ENCODE results near the gene GATAD2A.
"Not testable (repeated sequence)": the region's sequence is repeated elsewhere in the genome, so short reads cannot be mapped to it uniquely, and the experiment has no call there.

The GATAD2A gene

DNA sequence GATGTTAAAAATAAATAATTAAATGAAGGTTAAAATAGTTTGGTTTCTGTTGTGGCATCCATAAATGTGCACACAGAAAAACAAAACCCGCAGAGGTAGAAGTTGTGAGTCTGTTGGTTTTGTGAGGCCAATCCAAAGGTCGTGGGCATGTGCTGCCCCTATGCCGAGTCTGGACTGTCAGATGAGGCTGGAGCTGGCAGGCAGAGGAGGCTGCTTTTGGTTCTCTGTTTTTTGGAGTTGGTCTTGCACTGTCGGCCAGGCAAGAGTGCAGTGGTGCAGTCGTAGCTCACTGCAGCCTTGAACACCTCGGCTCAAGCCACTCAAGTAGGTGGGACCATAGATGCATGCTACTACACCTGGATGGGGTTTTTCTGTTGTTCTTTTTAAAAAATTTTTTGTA is 66.2 kb downstream of the GATAD2A start:
- Histone ChIP-seq H3K9me3 (ENCODE audit: control insufficient read depth, low read length) (peaks cover 4% of the 10 kb centered on the region), H3K9ac (ENCODE audit: low read length) (no peak overlapping the region), H3K36me3 (ENCODE audit: control insufficient read depth, insufficient read depth, low read length) (peaks cover 4% of the 10 kb centered on the region), H3K27me3 (ENCODE audit: control insufficient read depth, insufficient read depth, low read length) (no peaks in the 10 kb centered on the region), H3K4me1 (ENCODE audit: control insufficient read depth, insufficient read depth, low read length) (peaks cover 18% of the 10 kb centered on the region), H3K4me3 (ENCODE audit: low read length) (no peak overlapping the region)

DNA sequence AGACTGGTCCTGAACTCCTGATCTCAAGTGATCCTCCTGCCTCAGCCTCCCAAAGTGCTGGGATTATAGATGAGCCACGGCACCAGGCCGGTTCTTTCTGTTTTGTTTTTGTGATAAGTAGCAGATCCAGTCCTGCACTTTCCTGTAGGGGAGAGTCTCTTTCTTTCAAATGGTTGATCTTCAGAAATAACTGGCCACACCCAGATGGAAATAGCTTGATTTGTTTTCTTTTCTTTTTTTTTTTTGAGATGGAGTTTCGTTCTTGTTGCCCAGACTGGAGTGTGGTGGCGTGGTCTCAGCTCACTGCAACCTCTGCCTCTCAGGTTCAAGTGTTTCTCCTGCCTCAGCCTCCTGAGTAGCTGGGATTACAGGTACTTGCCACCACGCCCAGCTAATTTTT is 66.6 kb downstream of the GATAD2A start:
- not testable (repeated sequence) for H3K4me3 ChIP-seq (ENCODE audit: low read length); H3K9ac ChIP-seq (ENCODE audit: low read length); H3K9me3 ChIP-seq (ENCODE audit: control insufficient read depth, low read length); H3K36me3 ChIP-seq (ENCODE audit: control insufficient read depth, insufficient read depth, low read length); H3K27me3 ChIP-seq (ENCODE audit: control insufficient read depth, insufficient read depth, low read length)
- peaks cover 21% of the 10 kb centered on the region for H3K4me1 ChIP-seq (ENCODE audit: control insufficient read depth, insufficient read depth, low read length)

DNA sequence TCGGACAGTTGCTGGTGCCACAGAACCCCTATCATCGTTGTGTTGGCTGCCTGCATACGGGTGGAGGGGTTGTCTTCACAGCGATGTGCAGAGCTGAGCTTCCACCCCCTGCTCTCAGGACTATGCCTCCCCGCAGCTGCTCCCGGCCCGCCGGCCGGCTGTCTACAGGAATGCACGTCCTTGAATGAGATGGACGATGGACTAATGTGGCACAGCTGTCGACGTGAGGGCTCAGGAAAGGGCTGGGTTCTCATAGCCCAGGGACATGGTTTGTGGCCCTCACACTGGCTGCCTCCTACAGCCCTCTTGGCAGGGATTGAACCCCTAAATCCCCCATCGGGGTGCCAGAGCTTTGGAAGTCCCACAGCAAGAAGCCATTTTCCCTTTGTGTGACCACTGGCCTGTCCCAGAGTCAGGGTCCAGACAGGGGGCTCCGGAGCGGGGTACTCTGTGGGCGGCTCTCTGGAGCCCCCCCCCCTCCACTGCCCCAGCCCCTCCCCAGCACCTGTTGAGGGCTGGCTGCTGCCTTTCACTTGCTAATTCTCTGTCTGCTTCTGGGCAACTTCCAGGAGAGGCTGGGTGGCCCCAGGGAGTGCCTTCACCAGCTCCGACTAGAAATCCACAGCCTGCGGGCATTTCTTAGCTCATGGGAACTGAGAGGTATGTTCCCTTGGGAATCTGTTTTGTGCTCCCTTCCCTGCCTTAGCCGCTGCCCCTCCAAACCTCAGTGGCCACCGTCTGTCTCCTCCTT is 69.7 kb downstream of the GATAD2A start:
- peaks cover 35% of the 10 kb centered on the region for H3K4me1 ChIP-seq (ENCODE audit: control insufficient read depth, insufficient read depth, low read length)
- no peaks in the 10 kb centered on the region for H3K9me3 ChIP-seq (ENCODE audit: control insufficient read depth, low read length)
- H3K36me3 ChIP-seq (ENCODE audit: control insufficient read depth, insufficient read depth, low read length) = peaks cover 4% of the 10 kb centered on the region
- no peaks in the 10 kb centered on the region for H3K27me3 ChIP-seq (ENCODE audit: control insufficient read depth, insufficient read depth, low read length)
- H3K9ac ChIP-seq (ENCODE audit: low read length) = no peak overlapping the region
- H3K4me3 ChIP-seq (ENCODE audit: low read length) = no peak overlapping the region

DNA sequence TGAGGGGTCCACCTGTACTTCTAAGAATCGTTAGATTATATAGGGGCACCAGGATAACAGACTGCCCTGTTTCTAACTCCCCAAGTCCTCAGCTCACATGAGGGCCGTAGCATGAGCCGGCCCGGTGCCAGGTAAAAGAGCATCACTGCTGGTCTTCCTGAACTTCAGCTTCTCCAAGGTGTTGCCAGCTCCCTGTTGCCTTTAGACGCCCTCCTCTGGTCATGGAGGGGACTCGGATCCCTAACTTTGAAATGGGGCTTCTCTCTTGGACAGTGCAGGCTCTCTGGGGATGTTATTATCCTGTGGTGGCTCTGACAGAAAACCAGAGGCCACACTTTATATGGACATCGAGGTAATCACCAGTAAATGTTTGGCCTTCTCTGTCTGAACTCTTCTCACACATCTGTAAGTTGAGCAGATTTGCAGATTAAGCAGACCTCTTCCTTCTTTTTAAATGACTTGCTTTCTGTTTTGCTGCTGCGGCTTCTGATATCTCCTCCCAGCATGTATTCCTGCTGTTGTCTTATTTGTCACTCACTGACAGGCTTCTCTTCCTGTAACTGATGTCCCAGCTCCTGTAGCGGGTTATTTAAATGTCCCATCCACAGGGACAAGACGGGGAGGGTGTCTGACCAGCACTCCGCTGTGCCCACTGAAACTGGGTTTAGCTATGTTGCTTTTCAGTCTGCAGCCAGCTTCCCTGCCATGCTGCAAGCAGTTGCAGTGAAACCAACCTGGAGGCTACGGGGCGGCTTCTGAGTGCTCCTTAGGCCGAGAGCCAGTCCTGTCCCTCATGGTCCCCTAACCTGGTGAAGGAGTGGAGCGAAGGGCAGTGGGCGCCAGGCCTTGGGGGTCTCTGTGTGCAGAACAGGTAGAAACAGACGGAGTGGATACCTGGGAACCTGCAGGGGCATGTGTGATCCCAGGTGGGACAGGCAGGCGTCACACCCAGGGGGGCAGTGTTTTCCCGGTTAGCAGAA is 70.7 kb downstream of the GATAD2A start:
- no peak overlapping the region for H3K9ac ChIP-seq (ENCODE audit: low read length)
- H3K4me1 ChIP-seq (ENCODE audit: control insufficient read depth, insufficient read depth, low read length) = peaks cover 35% of the 10 kb centered on the region
- H3K4me3 ChIP-seq (ENCODE audit: low read length) = no peak overlapping the region
- H3K27me3 ChIP-seq (ENCODE audit: control insufficient read depth, insufficient read depth, low read length) = no peaks in the 10 kb centered on the region
- H3K36me3 ChIP-seq (ENCODE audit: control insufficient read depth, insufficient read depth, low read length) = peaks cover 4% of the 10 kb centered on the region
- H3K9me3 ChIP-seq (ENCODE audit: control insufficient read depth, low read length) = no peaks in the 10 kb centered on the region

DNA sequence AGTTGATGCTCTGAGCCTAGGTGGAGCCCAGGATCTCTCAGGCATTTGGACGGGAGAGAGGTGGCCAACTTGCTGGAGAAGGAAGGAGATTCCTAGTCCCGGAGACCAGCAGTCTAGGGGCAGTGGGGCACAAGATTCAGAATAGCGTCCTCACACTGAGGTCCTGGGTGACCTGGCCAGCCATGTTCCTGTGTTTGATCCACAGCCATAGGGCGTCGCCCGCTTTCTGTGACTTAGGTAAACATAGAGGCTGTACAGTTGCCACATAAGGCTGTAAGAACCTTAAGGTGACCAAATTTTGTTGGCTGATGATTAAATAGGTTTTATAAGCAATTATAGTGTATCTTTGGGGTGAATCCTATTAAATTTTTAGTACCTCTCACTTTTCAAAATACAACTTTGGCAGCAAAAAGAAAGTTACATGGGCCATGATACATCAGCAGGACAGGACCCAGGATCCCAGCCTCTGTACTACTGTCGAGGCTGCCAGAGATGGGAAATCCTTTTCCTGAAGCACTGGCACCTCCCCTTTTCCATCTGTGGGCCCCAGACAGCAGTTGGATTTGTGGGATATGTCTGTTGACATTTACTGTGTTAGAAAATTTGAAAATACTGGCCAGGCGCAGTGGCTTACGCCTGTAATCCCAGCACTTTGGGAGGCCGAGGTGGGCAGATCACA is 72.4 kb downstream of the GATAD2A start:
- no peak overlapping the region for H3K4me3 ChIP-seq (ENCODE audit: low read length)
- no peaks in the 10 kb centered on the region for H3K27me3 ChIP-seq (ENCODE audit: control insufficient read depth, insufficient read depth, low read length)
- no peaks in the 10 kb centered on the region for H3K9me3 ChIP-seq (ENCODE audit: control insufficient read depth, low read length)
- H3K9ac ChIP-seq (ENCODE audit: low read length) = no peak overlapping the region
- H3K4me1 ChIP-seq (ENCODE audit: control insufficient read depth, insufficient read depth, low read length) = peaks cover 28% of the 10 kb centered on the region
- H3K36me3 ChIP-seq (ENCODE audit: control insufficient read depth, insufficient read depth, low read length) = peaks cover 4% of the 10 kb centered on the region

DNA sequence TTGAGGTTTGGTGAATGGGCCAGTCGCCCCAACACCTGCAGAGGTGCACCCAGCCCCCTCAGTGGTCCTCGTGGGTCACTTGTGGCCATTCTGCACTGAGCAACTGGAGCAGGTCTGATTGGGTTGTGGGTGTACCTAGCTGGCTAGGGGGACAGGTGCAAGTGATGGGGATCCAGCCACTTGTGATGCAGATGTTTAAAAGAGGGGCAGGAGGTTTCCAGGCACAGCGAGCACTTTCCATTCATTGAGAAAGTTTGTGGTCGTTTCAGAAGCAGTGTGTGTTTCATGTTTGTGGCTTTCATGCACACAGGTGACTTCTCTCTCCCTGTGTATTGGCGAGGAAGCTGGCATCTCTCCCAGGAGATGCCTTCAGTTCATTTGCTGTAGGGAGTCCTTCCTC is 75.2 kb downstream of the GATAD2A start:
- no peaks in the 10 kb centered on the region for H3K36me3 ChIP-seq (ENCODE audit: control insufficient read depth, insufficient read depth, low read length)
- peaks cover 25% of the 10 kb centered on the region for H3K4me1 ChIP-seq (ENCODE audit: control insufficient read depth, insufficient read depth, low read length)
- H3K9me3 ChIP-seq (ENCODE audit: control insufficient read depth, low read length) = no peaks in the 10 kb centered on the region
- no peaks in the 10 kb centered on the region for H3K27me3 ChIP-seq (ENCODE audit: control insufficient read depth, insufficient read depth, low read length)
- H3K4me3 ChIP-seq (ENCODE audit: low read length) = no peak overlapping the region
- no peak overlapping the region for H3K9ac ChIP-seq (ENCODE audit: low read length)

DNA sequence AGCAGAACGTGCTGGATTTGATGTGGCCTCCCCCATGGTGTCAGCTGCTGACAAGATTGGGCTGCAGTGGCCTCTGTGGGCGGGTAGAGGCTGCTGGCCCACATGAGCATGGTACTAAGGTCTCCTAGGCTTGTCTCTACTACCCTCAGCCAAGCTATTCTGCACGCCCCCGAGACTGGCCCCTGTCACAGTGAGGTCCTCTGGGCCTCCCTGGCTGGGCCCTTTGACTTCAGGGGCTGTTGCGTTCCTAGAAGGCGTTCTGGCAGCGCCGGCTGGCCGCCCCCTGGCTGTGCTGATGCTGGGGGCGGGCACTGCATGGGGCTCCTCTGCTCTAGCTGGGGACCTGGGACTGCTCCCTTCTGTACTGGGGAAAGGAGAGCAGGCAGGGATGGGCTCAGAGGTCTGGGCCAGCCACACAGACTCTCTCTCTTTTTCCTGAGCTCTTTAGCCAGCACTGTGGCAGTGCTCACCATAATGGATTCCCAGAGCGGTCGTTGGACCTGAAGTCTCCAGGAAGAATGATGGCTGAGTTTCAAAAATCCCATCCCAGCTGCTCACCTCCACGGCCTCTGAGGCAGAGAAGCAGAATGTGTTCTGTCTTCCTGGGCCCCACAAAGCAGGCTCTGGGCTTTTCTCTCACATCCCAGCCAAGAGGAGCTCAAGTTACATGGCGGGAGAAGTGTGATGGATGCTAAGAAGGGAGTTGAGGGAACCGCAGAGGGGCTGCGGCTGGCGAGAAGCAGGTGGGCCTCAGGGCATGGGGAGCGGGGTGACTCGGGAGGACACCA is 77.5 kb downstream of the GATAD2A start:
- Histone ChIP-seq H3K4me3 (ENCODE audit: low read length) (no peak overlapping the region), H3K36me3 (ENCODE audit: control insufficient read depth, insufficient read depth, low read length) (no peaks in the 10 kb centered on the region), H3K27me3 (ENCODE audit: control insufficient read depth, insufficient read depth, low read length) (no peaks in the 10 kb centered on the region), H3K9ac (ENCODE audit: low read length) (no peak overlapping the region), H3K9me3 (ENCODE audit: control insufficient read depth, low read length) (no peaks in the 10 kb centered on the region), H3K4me1 (ENCODE audit: control insufficient read depth, insufficient read depth, low read length) (peaks cover 14% of the 10 kb centered on the region)

DNA sequence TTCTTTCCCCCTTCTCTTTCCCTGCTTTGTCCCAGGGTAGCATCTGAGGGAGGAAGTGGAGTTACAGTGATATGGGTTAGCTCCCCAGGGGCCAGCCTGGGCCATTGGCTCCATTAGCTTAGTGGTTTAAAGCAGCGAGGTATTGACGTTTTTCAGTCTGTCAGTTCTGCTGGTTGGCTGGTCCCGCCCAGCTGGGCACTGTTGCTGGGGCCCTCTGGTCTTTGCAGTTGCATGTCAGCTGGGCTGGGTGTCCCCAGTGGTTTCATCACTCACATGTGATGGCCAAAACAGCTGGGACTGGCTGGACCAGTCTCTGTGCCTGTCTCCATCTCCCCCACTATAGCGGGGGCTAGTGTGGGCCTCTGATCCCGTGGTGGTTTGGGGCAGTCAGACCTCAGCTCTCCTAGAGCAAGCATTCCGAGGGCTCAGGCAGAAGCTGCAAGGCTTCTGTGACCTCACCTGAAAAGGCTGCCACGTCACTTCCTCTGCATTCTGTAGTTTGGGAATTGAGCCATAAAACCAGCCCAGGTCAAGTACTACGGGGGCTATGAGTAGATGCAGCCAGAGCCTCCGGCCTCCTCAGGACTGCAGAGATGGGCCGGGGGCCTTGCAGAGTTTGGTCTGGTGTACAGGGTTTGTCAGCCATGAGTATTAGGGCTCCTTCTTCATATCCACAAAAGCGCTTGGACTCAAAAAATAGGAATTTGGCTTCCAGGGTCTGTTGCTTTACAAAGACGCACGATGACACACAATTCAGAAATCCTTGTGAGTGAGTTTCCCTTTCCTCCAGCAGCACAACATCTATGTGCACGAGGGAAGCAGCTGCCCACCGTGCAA is 79.9 kb downstream of the GATAD2A start:
- Histone ChIP-seq H3K4me3 (ENCODE audit: low read length) (no peak overlapping the region), H3K27me3 (ENCODE audit: control insufficient read depth, insufficient read depth, low read length) (no peaks in the 10 kb centered on the region), H3K9ac (ENCODE audit: low read length) (no peak overlapping the region), H3K4me1 (ENCODE audit: control insufficient read depth, insufficient read depth, low read length) (peaks cover 31% of the 10 kb centered on the region), H3K36me3 (ENCODE audit: control insufficient read depth, insufficient read depth, low read length) (no peaks in the 10 kb centered on the region), H3K9me3 (ENCODE audit: control insufficient read depth, low read length) (no peaks in the 10 kb centered on the region)

DNA sequence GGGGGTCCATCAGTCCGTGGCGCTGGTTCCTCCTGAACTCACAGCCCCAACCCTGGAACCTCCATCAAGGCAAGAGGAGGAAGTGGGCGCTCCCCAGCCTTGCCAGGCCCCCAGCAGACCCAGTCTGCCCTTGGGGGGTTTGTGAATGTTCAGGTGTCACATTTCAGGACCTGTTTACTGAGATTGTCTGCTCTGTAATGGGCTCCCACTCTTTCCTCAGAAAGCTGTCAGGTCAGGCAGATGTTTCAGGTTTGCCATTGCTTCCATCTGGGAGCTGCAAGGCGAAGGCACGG is 80.5 kb downstream of the GATAD2A start:
- no peaks in the 10 kb centered on the region for H3K36me3 ChIP-seq (ENCODE audit: control insufficient read depth, insufficient read depth, low read length)
- no peak overlapping the region for H3K9ac ChIP-seq (ENCODE audit: low read length)
- peaks cover 31% of the 10 kb centered on the region for H3K4me1 ChIP-seq (ENCODE audit: control insufficient read depth, insufficient read depth, low read length)
- no peaks in the 10 kb centered on the region for H3K27me3 ChIP-seq (ENCODE audit: control insufficient read depth, insufficient read depth, low read length)
- H3K9me3 ChIP-seq (ENCODE audit: control insufficient read depth, low read length) = no peaks in the 10 kb centered on the region
- no peak overlapping the region for H3K4me3 ChIP-seq (ENCODE audit: low read length)

DNA sequence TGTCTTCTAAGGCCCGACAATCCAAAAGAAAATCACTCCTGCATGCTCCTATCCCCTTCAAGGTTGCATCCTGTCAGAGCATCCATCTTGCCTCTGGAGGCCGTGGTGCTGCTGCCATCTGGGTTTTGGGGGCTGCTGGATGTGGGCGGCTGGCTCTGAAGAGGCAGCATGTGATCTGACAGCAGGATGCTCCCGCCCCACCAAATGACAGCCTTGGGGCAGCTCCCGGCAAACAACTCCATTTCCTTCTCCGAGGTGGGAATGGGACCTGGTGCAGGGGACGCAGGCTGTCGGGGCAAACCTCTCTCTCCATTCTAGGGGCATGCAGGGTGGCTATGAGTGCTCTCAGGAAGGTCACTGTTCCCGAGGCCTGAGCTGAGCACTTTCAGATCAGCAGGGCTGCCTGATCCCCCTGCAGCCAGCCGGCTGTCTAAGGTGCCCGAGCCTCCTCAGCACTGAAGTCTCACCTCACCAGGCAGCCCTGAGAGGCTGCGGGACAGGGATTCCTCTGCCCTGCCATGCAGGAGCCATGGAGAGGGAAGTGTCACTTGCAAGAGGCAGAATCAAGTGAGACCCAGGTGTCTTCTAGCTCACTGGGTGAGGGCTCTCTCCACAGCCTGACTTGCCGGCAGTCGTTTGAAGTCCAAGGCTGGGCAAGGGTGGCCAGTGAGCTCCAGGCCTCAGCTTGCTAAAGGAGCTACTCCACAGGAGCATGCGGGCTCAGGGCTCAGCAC is 81.0 kb downstream of the GATAD2A start:
- H3K36me3 ChIP-seq (ENCODE audit: control insufficient read depth, insufficient read depth, low read length) = no peaks in the 10 kb centered on the region
- H3K27me3 ChIP-seq (ENCODE audit: control insufficient read depth, insufficient read depth, low read length) = no peaks in the 10 kb centered on the region
- no peak overlapping the region for H3K4me3 ChIP-seq (ENCODE audit: low read length)
- peaks cover 31% of the 10 kb centered on the region for H3K4me1 ChIP-seq (ENCODE audit: control insufficient read depth, insufficient read depth, low read length)
- no peaks in the 10 kb centered on the region for H3K9me3 ChIP-seq (ENCODE audit: control insufficient read depth, low read length)
- H3K9ac ChIP-seq (ENCODE audit: low read length) = no peak overlapping the region

Measured in mucosa of stomach (tissue), 1 donor.